SH-SY5Y (cell line): ENCODE measurements around the gene EBF3.

Source experiments
- GATA2 ChIP-seq: IDR thresholded peaks from 2 replicates; pipeline ENCODE4 v1.6.1; 2011; ENCODE audit warnings: mild to moderate bottlenecking, low read depth, low read length
- GATA3 ChIP-seq: IDR thresholded peaks from 2 replicates; pipeline ENCODE4 v1.6.1; 2011; ENCODE audit warnings: low read depth, mild to moderate bottlenecking, low read length, moderate library complexity

GRCh38 chr10:129816656-129817045 lies 147.4 kb downstream of the EBF3 start:
- TF ChIP-seq GATA2 (no peak), GATA3 (no peak)
